ENCODE data around the gene CTU1. TPM values are rescaled to one million over a fixed set of nuclear protein-coding genes. Genes with fewer than 3 reads are reported as not detected.

Gene CTU1
- total and polyA plus RNA-seq, 2 of the 4 experiments (the other 2 are of a cell fraction), result 2.0 to 3.3 TPM

DNA sequence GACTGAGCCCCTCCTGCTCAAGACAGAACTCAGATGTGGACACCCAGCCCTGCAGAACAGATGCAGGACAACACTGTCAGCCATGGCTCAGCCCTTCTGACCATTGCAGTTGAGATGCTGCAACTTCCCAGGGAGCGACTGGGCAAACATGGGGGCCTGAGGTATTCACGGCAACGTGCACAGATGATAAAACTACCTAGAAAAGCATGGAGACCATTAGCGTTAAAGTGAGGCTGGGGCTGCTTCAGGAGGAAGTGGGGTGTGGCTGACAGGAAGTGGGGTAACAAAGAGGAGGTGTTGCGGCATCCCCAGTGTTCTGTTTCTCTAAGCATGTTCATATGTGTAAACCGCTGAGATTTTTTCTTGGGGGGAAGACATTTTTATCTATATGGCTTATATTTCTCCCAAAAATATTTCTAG, 15.2 kb upstream of the CTU1 start:
- Histone ChIP-seq H3K9me3 (ENCODE audit: control insufficient read depth, insufficient read depth, low read length) (no peaks in the 10 kb centered on the region), H2AK9ac (replicated peaks; ENCODE audit: low read depth, low read length, poor library complexity) (no peak overlapping the region), H3K4ac (ENCODE audit: low read depth, low read length) (no peak overlapping the region), H2BK5ac (ENCODE audit: low read depth, low read length, poor library complexity, severe bottlenecking) (no peak overlapping the region), H3K23ac (ENCODE audit: low read depth, low read length) (no peak overlapping the region), H3K4me2 (ENCODE audit: low read depth, low read length) (no peak overlapping the region), H3K56ac (ENCODE audit: extremely low read depth, insufficient read depth, low read length) (no peak overlapping the region), H3K79me1 (ENCODE audit: low read depth in 1 of 2, low read length in 2 of 2) (no peaks in the 10 kb centered on the region), H4K20me1 (ENCODE audit: insufficient read depth, low read length) (no peaks in the 10 kb centered on the region), H3K27ac (ENCODE audit: insufficient read depth, low read length) (no peak overlapping the region), H2BK120ac (ENCODE audit: low read depth, low read length) (no peak overlapping the region), H3K9me1 (ENCODE audit: insufficient read depth, low read length) (peaks cover under 1% of the 10 kb centered on the region; the same call in 1 of the 2 replicates), H3K9ac (ENCODE audit: low read depth, low read length) (no peak overlapping the region), H3K36me3 (ENCODE audit: control insufficient read depth, insufficient read depth, low read length) (no peaks in the 10 kb centered on the region), H2BK15ac (ENCODE audit: low read depth, low read length) (no peak overlapping the region), H3K27me3 (ENCODE audit: control insufficient read depth, insufficient read depth, low read length) (no peaks in the 10 kb centered on the region), H4K91ac (ENCODE audit: insufficient read depth, low read depth, low read length) (no peak overlapping the region), H3K14ac (replicated peaks; ENCODE audit: low read depth, low read length) (no peak overlapping the region), H2AK5ac (ENCODE audit: low read depth, low read length) (no peak overlapping the region), H2AFZ (replicated peaks; ENCODE audit: low read length, poor library complexity) (no peak overlapping the region), H2BK20ac (ENCODE audit: low read depth, low read length) (no peak overlapping the region), H3K4me3 (ENCODE audit: insufficient read depth, low read depth, low read length) (no peak overlapping the region), H3K18ac (ENCODE audit: low read depth, low read length) (no peak overlapping the region), H3K4me1 (ENCODE audit: control insufficient read depth, insufficient read depth, low read length) (no peaks in the 10 kb centered on the region), H4K5ac (ENCODE audit: low read depth, low read length) (no peak overlapping the region), H4K8ac (ENCODE audit: low read depth in 2 of 2, low read length in 2 of 2) (no peak overlapping the region)
- no peak for DNase-seq
- dilution Hi-C loops (cut with HindIII; ENCODE audit: low sequenced_read_pairs, unreplicated experiment), result no loop called here
- in situ Hi-C loops (cut with MboI; ENCODE audit: low sequenced_read_pairs), result no loop called here
- POLR2A ChIA-PET (ENCODE audit: unreplicated experiment), result no interaction called here
- BruUV-seq (replicated peaks), result no TSS peak
- no CpG with 5 or more reads among the region's 6 CpGs for WGBS, 2 experiments (ENCODE audit: extremely low coverage in 2 of 2, insufficient read length in 1 of 2)
- CTCF ChIA-PET, result no interaction called here
- TF ChIP-seq, protein P1, sequence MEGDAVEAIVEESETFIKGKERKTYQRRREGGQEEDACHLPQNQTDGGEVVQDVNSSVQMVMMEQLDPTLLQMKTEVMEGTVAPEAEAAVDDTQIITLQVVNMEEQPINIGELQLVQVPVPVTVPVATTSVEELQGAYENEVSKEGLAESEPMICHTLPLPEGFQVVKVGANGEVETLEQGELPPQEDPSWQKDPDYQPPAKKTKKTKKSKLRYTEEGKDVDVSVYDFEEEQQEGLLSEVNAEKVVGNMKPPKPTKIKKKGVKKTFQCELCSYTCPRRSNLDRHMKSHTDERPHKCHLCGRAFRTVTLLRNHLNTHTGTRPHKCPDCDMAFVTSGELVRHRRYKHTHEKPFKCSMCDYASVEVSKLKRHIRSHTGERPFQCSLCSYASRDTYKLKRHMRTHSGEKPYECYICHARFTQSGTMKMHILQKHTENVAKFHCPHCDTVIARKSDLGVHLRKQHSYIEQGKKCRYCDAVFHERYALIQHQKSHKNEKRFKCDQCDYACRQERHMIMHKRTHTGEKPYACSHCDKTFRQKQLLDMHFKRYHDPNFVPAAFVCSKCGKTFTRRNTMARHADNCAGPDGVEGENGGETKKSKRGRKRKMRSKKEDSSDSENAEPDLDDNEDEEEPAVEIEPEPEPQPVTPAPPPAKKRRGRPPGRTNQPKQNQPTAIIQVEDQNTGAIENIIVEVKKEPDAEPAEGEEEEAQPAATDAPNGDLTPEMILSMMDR (conservative IDR thresholded peaks at IDR 0.05; ENCODE audit: low read depth, low read length), result no peak
- no peak for TF ChIP-seq RCOR1 (IDR thresholded peaks at IDR 0.05; ENCODE audit: insufficient replicate concordance, low read length)
- no peak for TF ChIP-seq FOS (IDR thresholded peaks at IDR 0.05; ENCODE audit: low read depth, low read length)
- no peak for TF ChIP-seq RAD21 (IDR thresholded peaks at IDR 0.05; ENCODE audit: low read length)
- TF ChIP-seq MXI1 (IDR thresholded peaks at IDR 0.05; ENCODE audit: borderline replicate concordance, low read depth, low read length), result no peak
- TF ChIP-seq RFX5 (IDR thresholded peaks at IDR 0.05; ENCODE audit: low read depth, low read length), result no peak
- TF ChIP-seq, protein P2, sequence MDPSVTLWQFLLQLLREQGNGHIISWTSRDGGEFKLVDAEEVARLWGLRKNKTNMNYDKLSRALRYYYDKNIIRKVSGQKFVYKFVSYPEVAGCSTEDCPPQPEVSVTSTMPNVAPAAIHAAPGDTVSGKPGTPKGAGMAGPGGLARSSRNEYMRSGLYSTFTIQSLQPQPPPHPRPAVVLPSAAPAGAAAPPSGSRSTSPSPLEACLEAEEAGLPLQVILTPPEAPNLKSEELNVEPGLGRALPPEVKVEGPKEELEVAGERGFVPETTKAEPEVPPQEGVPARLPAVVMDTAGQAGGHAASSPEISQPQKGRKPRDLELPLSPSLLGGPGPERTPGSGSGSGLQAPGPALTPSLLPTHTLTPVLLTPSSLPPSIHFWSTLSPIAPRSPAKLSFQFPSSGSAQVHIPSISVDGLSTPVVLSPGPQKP (IDR thresholded peaks at IDR 0.05; ENCODE audit: borderline replicate concordance, low read depth, low read length), result no peak
- no peak for TF ChIP-seq NFE2L2 (IDR thresholded peaks at IDR 0.05; ENCODE audit: low read depth, low read length)
- TF ChIP-seq MAFK (IDR thresholded peaks at IDR 0.05; ENCODE audit: low read depth, low read length), result no peak
- no peak for TF ChIP-seq SMC3 (IDR thresholded peaks at IDR 0.05; ENCODE audit: low read depth, low read length)
- TF ChIP-seq CEBPB (IDR thresholded peaks at IDR 0.05; ENCODE audit: low read depth, low read length), result no peak
- TF ChIP-seq, protein P3, sequence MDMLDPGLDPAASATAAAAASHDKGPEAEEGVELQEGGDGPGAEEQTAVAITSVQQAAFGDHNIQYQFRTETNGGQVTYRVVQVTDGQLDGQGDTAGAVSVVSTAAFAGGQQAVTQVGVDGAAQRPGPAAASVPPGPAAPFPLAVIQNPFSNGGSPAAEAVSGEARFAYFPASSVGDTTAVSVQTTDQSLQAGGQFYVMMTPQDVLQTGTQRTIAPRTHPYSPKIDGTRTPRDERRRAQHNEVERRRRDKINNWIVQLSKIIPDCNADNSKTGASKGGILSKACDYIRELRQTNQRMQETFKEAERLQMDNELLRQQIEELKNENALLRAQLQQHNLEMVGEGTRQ (IDR thresholded peaks at IDR 0.05; ENCODE audit: low read depth, low read length), result no peak
- ATAC-seq (ENCODE audit: low read depth), result no peak
- intact Hi-C loops (cut with micrococcal nuclease), result no loop called here

Measured in IMR-90 (cell line).